Ascending aorta (tissue), 2 donors: ENCODE results near the gene SLC6A11. TPM values are rescaled to one million over a fixed set of nuclear protein-coding genes. Genes with fewer than 3 reads are reported as not detected.

Experiments
- DNase-seq, 2 donors: peaks; one replicate each; pipeline ENCODE4 v3.0.0-alpha.2; 2019; ENCODE audit warnings: low spot score in 2 of 2
- H3K27ac ChIP-seq, 2 donors: fragments of 200-600 bp; sonication (generic); one replicate each; pipeline ENCODE4 v1.5.1; 2016 to 2017; ENCODE audit warnings: mild to moderate bottlenecking in 1 of 2
- H3K27me3 ChIP-seq: fragments of 200-600 bp; sonication (generic); one replicate; pipeline ENCODE4 v1.5.1; 2017
- H3K36me3 ChIP-seq, 2 donors: fragments of 200-600 bp; sonication (generic); one replicate each; pipeline ENCODE4 v1.5.1; 2016
- H3K4me1 ChIP-seq, 2 donors: fragments of 200-600 bp; sonication (generic); one replicate each; pipeline ENCODE4 v1.5.1; 2016 to 2017; ENCODE audit warnings: mild to moderate bottlenecking in 1 of 2
- H3K4me3 ChIP-seq, 2 donors: fragments of 200-600 bp; sonication (generic); one replicate each; pipeline ENCODE4 v1.5.1; 2016 to 2017; ENCODE audit warnings: mild to moderate bottlenecking in 1 of 2
- H3K9me3 ChIP-seq, 2 donors: fragments of 200-600 bp; sonication (generic); one replicate each; pipeline ENCODE4 v1.5.1; 2016
- CTCF ChIP-seq, 3 experiments: fragments of 200-600 bp in 2 of 3; fragments of 450-650 bp in 1 of 3; sonication (generic) in 2 of 3; IDR thresholded peaks; one replicate each; pipeline ENCODE4 v1.5.1; 2016 to 2019; ENCODE audit warnings: antibody characterized with exemption in 3 of 3, mild to moderate bottlenecking in 1 of 3, moderate library complexity in 1 of 3
- intact Hi-C: fragments of 100-400 bp; cut with DNase I; formaldehyde crosslinking; loops from one replicate; pipeline ENCODE4 v1.15.1; 2023
- total RNA-seq: library from RNA; depleted of rRNA; stranded (reverse); fragments of >200 nt; gene quantifications from one replicate; pipeline ENCODE4 v1.1.0, GENCODE V29; 2016

SLC6A11 gene
- total RNA-seq, 1 donor from 2014 or later = not detected

- Histone ChIP-seq H3K9me3 (peaks cover 0 to 17% of the 10 kb centered on the region in 2 donors), H3K27ac (no peak overlapping the region), H3K4me3 (no peak overlapping the region), H3K36me3 (no peaks in the 10 kb centered on the region), H3K4me1 (no peaks in the 10 kb centered on the region), H3K27me3 (no peaks in the 10 kb centered on the region)
- intact Hi-C loops = no loop called here
- TF ChIP-seq CTCF (IDR thresholded peaks at IDR 0.05) = no peak
- no peak for DNase-seq
Measured at GRCh38 chr3:10889206-10889960, 73.4 kb downstream of the SLC6A11 start.

GRCh38 chr3:10890665-10891064, 74.6 kb downstream of the SLC6A11 start:
- no peak for DNase-seq
- intact Hi-C loops = no loop called here
- no peaks in the 10 kb centered on the region for H3K4me1 ChIP-seq
- H3K4me3 ChIP-seq = no peak overlapping the region
- no peaks in the 10 kb centered on the region for H3K27me3 ChIP-seq
- peaks cover 0 to 17% of the 10 kb centered on the region in 2 donors for H3K9me3 ChIP-seq
- H3K27ac ChIP-seq = no peak overlapping the region
- no peaks in the 10 kb centered on the region for H3K36me3 ChIP-seq
- TF ChIP-seq CTCF (IDR thresholded peaks at IDR 0.05) = no peak

GRCh38 chr3:10892622-10893021, 76.6 kb downstream of the SLC6A11 start:
- TF ChIP-seq CTCF (IDR thresholded peaks at IDR 0.05) = no peak
- no peak for DNase-seq
- Histone ChIP-seq H3K4me1 (no peaks in the 10 kb centered on the region), H3K27me3 (no peaks in the 10 kb centered on the region), H3K4me3 (no peak overlapping the region), H3K36me3 (no peaks in the 10 kb centered on the region), H3K27ac (no peak overlapping the region), H3K9me3 (peaks cover 0 to 17% of the 10 kb centered on the region in 2 donors)
- intact Hi-C loops = no loop called here

GRCh38 chr3:10901296-10901945, 85.4 kb downstream of the SLC6A11 start:
- H3K36me3 ChIP-seq = no peaks in the 10 kb centered on the region
- H3K4me1 ChIP-seq = no peaks in the 10 kb centered on the region
- intact Hi-C loops = no loop called here
- no peak for TF ChIP-seq CTCF (IDR thresholded peaks at IDR 0.05)
- H3K27me3 ChIP-seq = no peaks in the 10 kb centered on the region
- H3K9me3 ChIP-seq = peaks cover 0 to 3% of the 10 kb centered on the region in 2 donors
- H3K4me3 ChIP-seq = no peak overlapping the region
- H3K27ac ChIP-seq = no peak overlapping the region
- DNase-seq = no peak

GRCh38 chr3:10907262-10907661, 91.2 kb downstream of the SLC6A11 start:
- H3K27me3 ChIP-seq = no peaks in the 10 kb centered on the region
- H3K4me3 ChIP-seq = no peak overlapping the region
- no peak for TF ChIP-seq CTCF (IDR thresholded peaks at IDR 0.05)
- no peaks in the 10 kb centered on the region for H3K36me3 ChIP-seq
- no peak overlapping the region for H3K27ac ChIP-seq
- DNase-seq = no peak
- H3K4me1 ChIP-seq = no peaks in the 10 kb centered on the region
- intact Hi-C loops = no loop called here
- H3K9me3 ChIP-seq = peaks cover 0 to 20% of the 10 kb centered on the region in 2 donors
